ENCODE results near the gene ISL1. TPM values are rescaled to one million over a fixed set of nuclear protein-coding genes. Genes with fewer than 3 reads are reported as not detected.

ISL1 gene
- total RNA-seq: not detected

GRCh38 chr5:51383131-51384121 lies at the start of gene ISL1:
ISL1 (plus strand) TSS chr5:51383448; CDS start chr5:51383672, 224 bp downstream.
- H3K27ac Mint-ChIP-seq: no peak within 1 kb of the TSS
- H3K9me3 Mint-ChIP-seq (ENCODE audit: low read depth): peaks cover 1% of the 10 kb centered on the region
- DNase-seq: peak; percentile 42
- ChIA-PET POLR2A (no interaction called here), CTCF (no interaction called here)
- ATAC-seq: peak; percentile 44
- no peaks in the 10 kb centered on the region for H3K36me3 Mint-ChIP-seq (ENCODE audit: low read depth)
- H3K27me3 Mint-ChIP-seq: peaks cover 82% of the 10 kb centered on the region
- H3K4me1 Mint-ChIP-seq: peaks cover 5% of the 10 kb centered on the region
- intact Hi-C loops (cut with DNase I, micrococcal nuclease): loop anchor here in 1 of 2 experiments (2.0 to 5.0 kb wide), 4 partner anchors 13 to 624 kb away; no protein-coding TSS in a partner anchor
- peak within 1 kb of the TSS; percentile 26 for H3K4me3 Mint-ChIP-seq

DNA sequence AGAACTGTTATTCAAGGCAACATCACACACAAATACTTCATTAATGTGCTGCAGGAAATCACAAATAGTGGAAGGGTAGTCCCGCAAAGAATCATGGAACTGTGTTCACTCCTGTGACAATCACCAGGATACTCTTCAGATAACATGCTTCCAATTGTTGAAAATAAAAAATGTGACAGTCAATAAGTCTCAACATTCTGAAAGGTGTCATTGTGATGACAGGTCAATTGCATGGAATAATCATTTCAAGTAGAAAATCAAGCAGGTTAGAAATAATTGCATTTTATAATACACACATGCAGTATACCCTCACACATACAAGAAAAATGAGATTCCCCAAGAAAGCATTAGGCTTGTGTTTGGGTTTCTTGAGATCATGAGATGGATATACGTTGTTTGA lies 46.4 kb upstream of the ISL1 start:
- Mint-ChIP-seq H3K36me3 (ENCODE audit: low read depth) (no peaks in the 10 kb centered on the region), H3K9me3 (ENCODE audit: low read depth) (peaks cover 12% of the 10 kb centered on the region), H3K27me3 (no peaks in the 10 kb centered on the region), H3K4me1 (no peaks in the 10 kb centered on the region), H3K27ac (no peak overlapping the region), H3K4me3 (no peak overlapping the region)
- ATAC-seq (no peak), DNase-seq (no peak)
- ChIA-PET POLR2A (no interaction called here), CTCF (no interaction called here)
- intact Hi-C loops (cut with DNase I, micrococcal nuclease): no loop called here

DNA sequence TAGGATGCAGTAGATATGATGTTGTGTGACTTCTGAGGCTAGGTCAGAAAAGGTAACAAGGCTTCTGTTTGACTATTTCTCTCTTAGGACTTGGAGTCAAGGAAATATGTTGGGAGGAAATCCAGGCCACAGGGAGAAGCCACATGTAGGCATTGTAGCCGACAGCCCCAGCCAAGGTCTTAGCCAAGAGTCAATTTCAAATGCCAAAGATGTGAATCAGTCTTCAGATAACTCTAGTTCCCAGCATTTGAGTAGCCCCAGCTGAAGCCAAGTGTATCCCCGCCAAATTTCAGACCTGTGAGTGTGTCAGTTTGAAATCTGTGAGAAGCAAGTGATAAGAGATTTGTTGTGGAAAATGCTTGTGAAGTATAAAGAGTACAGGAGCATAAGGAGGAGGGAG lies 38.1 kb upstream of the ISL1 start:
- H3K9me3 Mint-ChIP-seq (ENCODE audit: low read depth): peaks cover 16% of the 10 kb centered on the region
- DNase-seq: no peak
- no peak overlapping the region for H3K27ac Mint-ChIP-seq
- no peaks in the 10 kb centered on the region for H3K36me3 Mint-ChIP-seq (ENCODE audit: low read depth)
- intact Hi-C loops (cut with DNase I, micrococcal nuclease): no loop called here
- no peak overlapping the region for H3K4me3 Mint-ChIP-seq
- no peak for ATAC-seq
- ChIA-PET CTCF (no interaction called here), POLR2A (no interaction called here)
- H3K4me1 Mint-ChIP-seq: no peaks in the 10 kb centered on the region
- no peaks in the 10 kb centered on the region for H3K27me3 Mint-ChIP-seq

DNA sequence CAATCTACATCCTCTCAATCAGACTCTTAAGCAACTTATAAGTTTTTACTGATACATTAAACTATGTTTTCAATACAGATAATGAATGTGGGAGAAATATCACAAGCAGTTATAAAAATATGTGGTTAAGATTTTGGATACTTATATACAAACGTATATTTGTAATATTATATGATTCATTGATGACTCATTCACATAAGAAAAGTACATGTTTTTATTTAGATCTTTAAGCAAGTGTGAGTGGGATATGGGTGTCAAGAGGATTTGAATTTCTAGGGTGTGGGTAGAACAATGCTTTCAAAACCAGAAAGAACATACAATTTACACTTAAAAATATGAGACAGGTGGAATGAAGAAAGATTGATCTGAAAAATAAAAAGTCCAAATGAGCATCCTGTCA lies 36.1 kb upstream of the ISL1 start:
- H3K4me3 Mint-ChIP-seq: no peak overlapping the region
- intact Hi-C loops (cut with DNase I, micrococcal nuclease): no loop called here
- H3K36me3 Mint-ChIP-seq (ENCODE audit: low read depth): no peaks in the 10 kb centered on the region
- ChIA-PET POLR2A (no interaction called here), CTCF (no interaction called here)
- H3K27ac Mint-ChIP-seq: no peak overlapping the region
- no peaks in the 10 kb centered on the region for H3K27me3 Mint-ChIP-seq
- no peaks in the 10 kb centered on the region for H3K4me1 Mint-ChIP-seq
- peaks cover 12% of the 10 kb centered on the region for H3K9me3 Mint-ChIP-seq (ENCODE audit: low read depth)
- DNase-seq (no peak), ATAC-seq (no peak)

DNA sequence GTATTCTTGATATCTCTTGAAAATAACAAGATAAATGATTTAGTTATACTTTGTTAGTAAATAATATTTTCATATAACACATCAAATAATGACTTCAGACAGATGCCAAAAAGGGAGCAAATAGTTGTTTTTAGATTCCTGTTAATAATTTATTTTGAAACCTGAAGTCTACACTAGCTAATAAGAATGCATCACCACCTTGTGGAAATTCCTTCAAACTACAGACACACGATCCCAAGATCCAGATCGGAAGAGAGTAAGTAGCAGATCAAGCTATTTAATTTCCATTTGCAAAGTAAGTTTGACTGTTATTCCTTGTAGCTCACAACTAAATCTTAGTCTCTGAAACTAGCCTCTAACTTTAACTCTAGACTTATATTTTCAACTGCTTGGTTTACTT lies 35.5 kb upstream of the ISL1 start:
- ChIA-PET POLR2A (no interaction called here), CTCF (interaction anchor here (0.8 kb wide), 1 partner anchor 14 kb away, joined by 3 read pairs; no protein-coding TSS in a partner anchor)
- Mint-ChIP-seq H3K4me1 (no peaks in the 10 kb centered on the region), H3K9me3 (ENCODE audit: low read depth) (peaks cover 12% of the 10 kb centered on the region), H3K27ac (no peak overlapping the region), H3K27me3 (no peaks in the 10 kb centered on the region), H3K4me3 (no peak overlapping the region), H3K36me3 (ENCODE audit: low read depth) (no peaks in the 10 kb centered on the region)
- ATAC-seq (no peak), DNase-seq (no peak)
- intact Hi-C loops (cut with DNase I, micrococcal nuclease): no loop called here

GRCh38 chr5:51371052-51371451 lies 12.2 kb upstream of the ISL1 start:
- ChIA-PET POLR2A (no interaction called here), CTCF (interaction anchor here (1.0 kb wide), 1 partner anchor 10 kb away, joined by 4 read pairs; no protein-coding TSS in a partner anchor)
- H3K27me3 Mint-ChIP-seq: peaks cover 14% of the 10 kb centered on the region
- peaks cover 2% of the 10 kb centered on the region for H3K9me3 Mint-ChIP-seq (ENCODE audit: low read depth)
- no peak for DNase-seq
- no peak overlapping the region for H3K27ac Mint-ChIP-seq
- no peak for ATAC-seq
- no peak overlapping the region for H3K4me3 Mint-ChIP-seq
- no peaks in the 10 kb centered on the region for H3K36me3 Mint-ChIP-seq (ENCODE audit: low read depth)
- H3K4me1 Mint-ChIP-seq: no peaks in the 10 kb centered on the region
- intact Hi-C loops (cut with DNase I, micrococcal nuclease): no loop called here

- ATAC-seq: no peak
- ChIA-PET POLR2A (no interaction called here), CTCF (no interaction called here)
Observed at GRCh38 chr5:51373880-51374523, 9.2 kb upstream of the ISL1 start.

DNA sequence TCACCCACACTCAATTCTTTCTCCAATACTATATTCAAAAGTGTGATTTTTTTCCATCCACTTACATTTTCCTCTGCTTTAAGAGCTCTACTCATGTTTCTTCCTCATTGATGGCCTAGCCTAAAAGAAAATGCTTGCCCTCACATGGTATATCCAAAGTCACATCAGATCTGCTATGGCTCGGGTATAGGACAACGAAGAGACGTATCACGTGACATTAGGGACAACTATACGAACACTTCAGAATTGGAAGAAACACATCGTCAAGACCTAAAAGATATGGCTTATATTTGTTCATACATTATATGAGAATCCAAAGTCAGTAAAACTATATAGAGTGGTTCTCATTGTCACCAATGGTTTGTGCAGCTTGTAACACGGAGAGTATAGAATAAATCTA lies 8.2 kb upstream of the ISL1 start:
- no peak for ATAC-seq
- ChIA-PET POLR2A (no interaction called here), CTCF (no interaction called here)
- H3K27me3 Mint-ChIP-seq: peaks cover 49% of the 10 kb centered on the region
- DNase-seq: no peak
- peaks cover 6% of the 10 kb centered on the region for H3K9me3 Mint-ChIP-seq (ENCODE audit: low read depth)
- intact Hi-C loops (cut with DNase I, micrococcal nuclease): no loop called here
- H3K27ac Mint-ChIP-seq: no peak overlapping the region
- no peak overlapping the region for H3K4me3 Mint-ChIP-seq
- H3K36me3 Mint-ChIP-seq (ENCODE audit: low read depth): no peaks in the 10 kb centered on the region
- peaks cover 5% of the 10 kb centered on the region for H3K4me1 Mint-ChIP-seq

More at GRCh38 chr5:51373880-51374523, 9.2 kb upstream of the ISL1 start:
- H3K4me3 Mint-ChIP-seq: no peak overlapping the region
- intact Hi-C loops (cut with DNase I, micrococcal nuclease): no loop called here
- no peak overlapping the region for H3K27ac Mint-ChIP-seq
- DNase-seq: no peak
- H3K9me3 Mint-ChIP-seq (ENCODE audit: low read depth): peaks cover 6% of the 10 kb centered on the region
- H3K27me3 Mint-ChIP-seq: peaks cover 39% of the 10 kb centered on the region
- H3K36me3 Mint-ChIP-seq (ENCODE audit: low read depth): no peaks in the 10 kb centered on the region
- peaks cover 5% of the 10 kb centered on the region for H3K4me1 Mint-ChIP-seq

DNA sequence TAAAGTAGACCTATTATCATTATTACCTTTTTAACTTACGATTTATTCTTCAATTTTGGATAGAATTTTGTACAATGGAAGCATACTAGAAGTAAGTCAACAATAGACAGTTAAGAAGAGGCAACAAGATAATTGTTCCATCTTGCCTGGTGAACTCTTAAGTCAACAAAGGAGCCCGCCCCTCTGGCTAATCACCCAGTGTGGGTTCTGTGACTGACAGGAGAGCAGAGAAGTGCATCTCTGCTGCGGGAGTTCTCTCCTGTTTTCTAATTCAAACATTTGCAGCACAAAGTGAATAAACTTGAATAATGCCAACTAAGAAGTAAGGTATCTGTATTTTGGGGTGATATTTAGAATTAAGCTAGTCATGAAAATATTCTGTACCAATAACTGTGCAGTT lies 6.7 kb upstream of the ISL1 start:
- no peaks in the 10 kb centered on the region for H3K36me3 Mint-ChIP-seq (ENCODE audit: low read depth)
- peaks cover 5% of the 10 kb centered on the region for H3K4me1 Mint-ChIP-seq
- H3K27ac Mint-ChIP-seq: no peak overlapping the region
- no peak overlapping the region for H3K4me3 Mint-ChIP-seq
- peaks cover 6% of the 10 kb centered on the region for H3K9me3 Mint-ChIP-seq (ENCODE audit: low read depth)
- DNase-seq (no peak), ATAC-seq (no peak)
- ChIA-PET POLR2A (no interaction called here), CTCF (no interaction called here)
- intact Hi-C loops (cut with DNase I, micrococcal nuclease): no loop called here
- peaks cover 61% of the 10 kb centered on the region for H3K27me3 Mint-ChIP-seq

DNA sequence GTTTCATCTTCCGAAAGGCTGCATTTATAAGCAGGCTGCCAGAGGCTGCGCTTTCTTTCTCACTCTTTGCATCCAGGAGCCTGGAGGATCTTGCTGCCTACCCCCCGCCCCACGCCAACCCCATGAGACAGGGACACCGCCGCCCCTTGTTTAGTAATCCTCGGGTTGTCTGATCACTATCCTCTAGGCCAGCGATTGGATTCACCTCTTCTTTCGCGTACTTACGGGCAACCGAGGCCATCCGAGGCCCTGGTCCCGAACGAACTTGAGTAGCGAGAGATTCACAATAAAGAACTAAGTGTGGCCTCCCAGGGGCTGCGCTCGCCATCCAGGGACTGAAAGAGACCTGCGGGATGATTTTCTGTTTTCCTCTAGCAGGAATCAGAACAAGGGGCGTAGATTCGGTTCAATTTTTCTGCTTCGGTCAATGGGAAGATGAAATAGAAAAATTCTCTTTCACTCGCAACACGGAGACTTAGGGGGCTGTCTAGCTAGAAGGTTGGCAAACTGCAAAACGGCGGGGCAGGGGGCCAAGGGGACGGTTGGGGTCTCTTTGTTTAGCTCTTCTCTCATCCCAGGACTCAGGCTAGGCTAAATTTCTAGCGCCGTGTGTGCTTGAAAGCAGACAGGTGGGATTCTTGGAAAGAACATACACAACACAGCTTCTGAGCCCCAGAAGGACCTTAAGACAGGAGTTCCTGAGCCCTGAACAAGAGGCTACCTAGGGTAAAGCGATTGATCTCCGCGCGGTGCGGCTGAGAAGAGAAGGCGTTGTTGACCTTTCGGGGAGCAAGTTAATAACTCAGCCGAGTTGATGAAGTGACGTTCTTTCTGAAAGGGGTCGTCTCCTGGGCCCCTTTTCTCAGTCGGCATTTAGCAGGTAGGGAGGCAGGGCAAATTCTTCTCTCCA lies 5.8 kb upstream of the ISL1 start:
- H3K9me3 Mint-ChIP-seq (ENCODE audit: low read depth): peaks cover 6% of the 10 kb centered on the region
- intact Hi-C loops (cut with DNase I, micrococcal nuclease): loop anchor here in 1 of 2 experiments (2.0 kb wide), 1 partner anchor 1279 kb away; no protein-coding TSS in a partner anchor
- no peak overlapping the region for H3K4me3 Mint-ChIP-seq
- H3K27ac Mint-ChIP-seq: no peak overlapping the region
- no peaks in the 10 kb centered on the region for H3K36me3 Mint-ChIP-seq (ENCODE audit: low read depth)
- ChIA-PET CTCF (no interaction called here), POLR2A (no interaction called here)
- H3K4me1 Mint-ChIP-seq: peaks cover 5% of the 10 kb centered on the region
- ATAC-seq: no peak
- H3K27me3 Mint-ChIP-seq: peaks cover 70% of the 10 kb centered on the region
- DNase-seq: no peak

GRCh38 chr5:51378061-51378409 lies 5.2 kb upstream of the ISL1 start:
- ATAC-seq (no peak), DNase-seq (no peak)
- ChIA-PET POLR2A (no interaction called here), CTCF (no interaction called here)
- Mint-ChIP-seq H3K36me3 (ENCODE audit: low read depth) (no peaks in the 10 kb centered on the region), H3K9me3 (ENCODE audit: low read depth) (peaks cover 6% of the 10 kb centered on the region), H3K4me1 (peaks cover 5% of the 10 kb centered on the region), H3K4me3 (no peak overlapping the region), H3K27ac (no peak overlapping the region), H3K27me3 (peaks cover 74% of the 10 kb centered on the region)
- intact Hi-C loops (cut with DNase I, micrococcal nuclease): loop anchor here in 1 of 2 experiments (2.0 kb wide), 1 partner anchor 1279 kb away; no protein-coding TSS in a partner anchor
